ENCODE measurements around the gene SOCS4.
"Not testable (repeated sequence)": the region's sequence is repeated elsewhere in the genome, so short reads cannot be mapped to it uniquely, and the experiment has no call there.

SOCS4 gene, protein sequence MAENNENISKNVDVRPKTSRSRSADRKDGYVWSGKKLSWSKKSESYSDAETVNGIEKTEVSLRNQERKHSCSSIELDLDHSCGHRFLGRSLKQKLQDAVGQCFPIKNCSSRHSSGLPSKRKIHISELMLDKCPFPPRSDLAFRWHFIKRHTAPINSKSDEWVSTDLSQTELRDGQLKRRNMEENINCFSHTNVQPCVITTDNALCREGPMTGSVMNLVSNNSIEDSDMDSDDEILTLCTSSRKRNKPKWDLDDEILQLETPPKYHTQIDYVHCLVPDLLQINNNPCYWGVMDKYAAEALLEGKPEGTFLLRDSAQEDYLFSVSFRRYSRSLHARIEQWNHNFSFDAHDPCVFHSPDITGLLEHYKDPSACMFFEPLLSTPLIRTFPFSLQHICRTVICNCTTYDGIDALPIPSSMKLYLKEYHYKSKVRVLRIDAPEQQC

GRCh38 chr14:55026793-55027561 is at the start of gene SOCS4, which contains the start of gene WDHD1:
Gene SOCS4, plus strand, starts transcription at chr14:55027236. Its CDS starts 15,806 bp downstream, at chr14:55043042.
Gene WDHD1, minus strand, starts transcription at chr14:55027099. Its CDS starts 312 bp downstream, at chr14:55026787.
- DNase-seq, result peak; percentile 97

- no peak for DNase-seq
Measured at GRCh38 chr14:54979039-54979438, 48.0 kb upstream of the SOCS4 start.

GRCh38 chr14:54981698-54982097 is 45.3 kb upstream of the SOCS4 start:
- peak; percentile 40 for DNase-seq

- DNase-seq, result no peak
Measured at GRCh38 chr14:54985156-54985555, 41.9 kb upstream of the SOCS4 start.

GRCh38 chr14:55000381-55000780 is 26.7 kb upstream of the SOCS4 start:
- DNase-seq, result peak; percentile 16

DNA sequence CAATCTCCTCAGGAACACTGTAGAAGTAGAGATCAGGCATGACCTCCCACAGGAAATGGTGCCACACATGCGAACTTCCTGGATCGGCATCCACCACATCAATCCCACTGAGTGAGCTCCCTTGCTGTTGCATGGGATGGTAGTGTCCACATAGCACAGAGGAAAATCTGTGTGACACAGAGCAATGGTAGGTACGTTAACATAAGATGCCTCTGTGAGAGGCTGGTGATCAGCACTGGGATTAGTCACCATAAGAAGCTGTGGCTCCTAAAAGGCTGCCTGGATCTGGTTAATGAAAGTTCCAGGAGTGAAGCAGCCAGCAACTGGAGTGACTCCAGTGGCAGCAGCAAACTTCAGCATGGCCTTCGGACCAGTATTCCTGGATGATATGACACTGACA is 22.0 kb upstream of the SOCS4 start:
- DNase-seq, result no peak

GRCh38 chr14:55015006-55015405 is 12.0 kb upstream of the SOCS4 start:
- no peak for DNase-seq

GRCh38 chr14:55019968-55020554 is 7.0 kb upstream of the SOCS4 start:
- DNase-seq, result peak; percentile 30

GRCh38 chr14:55024365-55024764 is 2.7 kb upstream of the SOCS4 start:
- DNase-seq, result not testable (repeated sequence)

DNA sequence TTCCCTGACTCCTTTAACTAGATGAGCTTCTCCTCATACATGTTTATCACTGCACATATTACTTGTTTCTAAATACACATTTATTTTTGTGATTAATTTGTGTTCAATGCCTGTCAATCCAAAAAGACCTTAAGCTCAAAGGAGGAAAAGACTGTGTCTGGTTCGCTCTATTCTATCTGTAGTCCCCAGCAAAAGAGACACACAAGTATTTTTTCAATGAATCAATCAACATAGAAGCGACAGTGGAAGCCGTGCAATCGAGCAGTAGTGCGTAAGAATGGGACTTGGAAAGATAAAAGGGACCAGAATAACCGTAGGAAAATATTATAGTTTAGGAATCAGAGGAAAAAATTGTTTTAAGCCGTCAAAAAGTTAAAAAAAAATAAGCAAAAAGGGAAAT is 1.1 kb upstream of the SOCS4 start:
- DNase-seq, result no peak

DNA sequence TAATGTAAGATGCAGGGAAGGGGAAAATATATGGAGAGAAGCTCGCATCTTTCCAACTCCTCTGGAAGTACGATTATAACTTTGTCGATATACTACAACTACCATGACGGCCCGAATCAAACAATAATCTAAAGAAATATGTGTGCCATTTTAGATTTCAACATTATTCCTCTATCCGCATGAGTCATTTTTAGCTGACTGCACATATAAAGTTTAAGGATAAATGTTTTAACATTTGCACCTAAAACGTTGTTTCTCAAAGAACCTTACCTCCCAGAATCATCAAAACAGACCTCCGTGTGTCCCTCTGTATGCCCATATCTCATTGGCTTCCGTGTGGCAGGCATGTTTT is 619 bp upstream of the SOCS4 start:
- no peak for DNase-seq

- DNase-seq, result no peak
Measured at GRCh38 chr14:55028066-55028465, 1.0 kb downstream of the SOCS4 start.

DNA sequence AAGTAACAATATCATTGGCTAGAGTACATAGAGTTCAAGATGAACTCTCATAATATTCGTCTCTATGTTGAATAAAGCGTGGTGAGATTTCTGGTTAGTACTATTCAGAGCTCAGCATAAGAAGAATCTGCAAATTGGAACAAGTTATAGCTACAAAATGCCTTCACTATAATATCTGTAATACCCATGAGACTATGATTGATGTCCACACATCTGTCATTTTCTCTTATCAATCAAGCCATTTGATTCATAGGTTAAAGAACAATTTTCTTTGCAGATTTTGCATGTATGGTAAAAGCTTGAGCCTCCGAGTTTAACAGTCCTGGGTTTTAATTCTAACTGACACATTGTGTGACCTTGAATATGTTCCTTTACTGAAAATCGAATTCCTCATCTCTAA is 1.4 kb downstream of the SOCS4 start:
- DNase-seq, result no peak

- DNase-seq, result no peak
Measured at GRCh38 chr14:55031190-55031589, 4.2 kb downstream of the SOCS4 start.

DNA sequence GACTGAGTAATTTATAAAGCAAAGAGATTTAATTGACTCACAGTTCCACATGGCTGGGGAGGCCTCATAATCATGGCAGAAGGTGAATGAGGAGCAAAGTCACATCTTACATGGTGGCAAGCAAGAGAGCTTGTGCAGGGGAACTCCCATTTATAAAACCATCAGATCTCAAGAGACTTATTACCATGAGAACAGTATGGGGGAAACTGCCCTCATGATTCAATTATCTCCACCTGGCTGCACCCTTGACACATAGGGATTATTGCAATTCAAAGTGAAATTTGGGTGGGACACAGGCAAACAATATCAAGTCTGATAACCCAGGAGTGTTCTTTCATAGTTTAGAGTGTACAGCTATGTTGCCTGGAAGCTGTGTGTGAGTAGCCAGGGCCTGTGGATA is 11.0 kb downstream of the SOCS4 start:
- DNase-seq, result not testable (repeated sequence)

GRCh38 chr14:55038708-55039107 is 11.7 kb downstream of the SOCS4 start:
- no peak for DNase-seq

- DNase-seq, result no peak
Measured at GRCh38 chr14:55043528-55043927, 16.5 kb downstream of the SOCS4 start.

- DNase-seq, result no peak
Measured at GRCh38 chr14:55045087-55045486, 18.1 kb downstream of the SOCS4 start.

GRCh38 chr14:55047301-55048053 is 20.4 kb downstream of the SOCS4 start:
- no peak for DNase-seq

DNA sequence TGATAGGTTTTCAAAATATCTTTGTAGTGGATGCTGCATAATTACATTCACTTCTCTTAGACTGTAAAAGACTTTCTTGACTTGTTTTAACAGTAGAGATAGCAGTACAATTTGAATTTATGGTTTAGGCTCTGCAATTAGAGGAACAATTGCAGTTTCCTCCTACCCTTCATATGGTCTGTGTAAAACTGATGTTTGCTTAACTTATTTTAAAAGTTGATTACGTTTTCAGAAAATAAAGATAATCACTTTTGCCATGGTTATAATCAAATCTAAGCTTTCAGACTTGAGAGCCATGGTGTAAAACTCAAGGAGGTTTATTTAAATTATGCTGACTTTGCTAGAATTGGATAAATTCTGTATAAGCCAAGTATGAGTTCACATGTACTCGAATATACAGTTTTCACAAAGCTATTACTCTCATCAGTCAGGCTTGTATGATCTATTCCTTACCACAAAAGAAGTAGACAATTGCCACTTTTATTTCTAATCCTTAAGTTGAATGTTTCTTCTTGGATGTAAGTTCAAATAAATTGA is 21.9 kb downstream of the SOCS4 start:
- no peak for DNase-seq

- no peak for DNase-seq
Measured at GRCh38 chr14:55051165-55051422, 24.1 kb downstream of the SOCS4 start.

GRCh38 chr14:55051423-55052268 is 24.6 kb downstream of the SOCS4 start, which contains the start of gene MAPK1IP1L:
Gene MAPK1IP1L, plus strand, starts transcription at chr14:55051647. Its CDS starts 10,037 bp downstream, at chr14:55061684.
- peak; percentile 96 for DNase-seq

All from suppressor macrophage treated with lipopolysaccharide for 4 hours (primary cell).